ENCODE results near the gene EYA4.

Gene EYA4

GRCh38 chr6:133298801-133299200 is 57.6 kb downstream of the EYA4 start:
- TF ChIP-seq, protein P1, sequence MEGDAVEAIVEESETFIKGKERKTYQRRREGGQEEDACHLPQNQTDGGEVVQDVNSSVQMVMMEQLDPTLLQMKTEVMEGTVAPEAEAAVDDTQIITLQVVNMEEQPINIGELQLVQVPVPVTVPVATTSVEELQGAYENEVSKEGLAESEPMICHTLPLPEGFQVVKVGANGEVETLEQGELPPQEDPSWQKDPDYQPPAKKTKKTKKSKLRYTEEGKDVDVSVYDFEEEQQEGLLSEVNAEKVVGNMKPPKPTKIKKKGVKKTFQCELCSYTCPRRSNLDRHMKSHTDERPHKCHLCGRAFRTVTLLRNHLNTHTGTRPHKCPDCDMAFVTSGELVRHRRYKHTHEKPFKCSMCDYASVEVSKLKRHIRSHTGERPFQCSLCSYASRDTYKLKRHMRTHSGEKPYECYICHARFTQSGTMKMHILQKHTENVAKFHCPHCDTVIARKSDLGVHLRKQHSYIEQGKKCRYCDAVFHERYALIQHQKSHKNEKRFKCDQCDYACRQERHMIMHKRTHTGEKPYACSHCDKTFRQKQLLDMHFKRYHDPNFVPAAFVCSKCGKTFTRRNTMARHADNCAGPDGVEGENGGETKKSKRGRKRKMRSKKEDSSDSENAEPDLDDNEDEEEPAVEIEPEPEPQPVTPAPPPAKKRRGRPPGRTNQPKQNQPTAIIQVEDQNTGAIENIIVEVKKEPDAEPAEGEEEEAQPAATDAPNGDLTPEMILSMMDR (IDR thresholded peaks at IDR 0.05): no peak
- no peak for DNase-seq (ENCODE audit: low spot score)
- no peak overlapping the region for H3K27ac ChIP-seq
- no peak overlapping the region for H3K4me3 ChIP-seq

DNA sequence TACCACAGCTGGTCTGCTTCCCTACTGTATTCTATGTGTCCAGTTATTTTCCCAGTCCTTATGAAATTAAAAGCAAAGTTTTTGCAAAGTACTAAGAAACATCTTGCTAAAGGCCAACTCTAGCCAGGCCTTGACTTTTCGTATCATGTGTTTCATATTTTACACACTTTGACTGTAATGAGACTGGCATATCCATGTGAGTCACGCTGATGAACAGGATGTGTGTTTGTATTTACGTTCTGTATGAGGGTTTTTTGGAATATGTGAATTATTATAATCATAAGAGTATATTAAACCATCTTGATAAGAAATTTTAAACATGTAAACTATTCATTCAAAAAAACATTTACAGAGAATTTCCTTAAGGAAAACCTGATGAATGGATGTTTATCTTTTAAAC is 59.7 kb downstream of the EYA4 start:
- no peak for DNase-seq (ENCODE audit: low spot score)
- Histone ChIP-seq H3K4me3 (no peak overlapping the region), H3K27ac (no peak overlapping the region)
- TF ChIP-seq, protein P1 (IDR thresholded peaks at IDR 0.05): no peak

- H3K4me3 ChIP-seq: no peak overlapping the region
- TF ChIP-seq, protein P1 (IDR thresholded peaks at IDR 0.05): no peak
- no peak overlapping the region for H3K27ac ChIP-seq
- DNase-seq (ENCODE audit: low spot score): no peak
These were observed 60.7 kb downstream of the EYA4 start for GRCh38 chr6:133301835-133302234.

GRCh38 chr6:133306931-133307330 is 65.8 kb downstream of the EYA4 start:
- no peak for DNase-seq (ENCODE audit: low spot score)
- TF ChIP-seq, protein P1 (IDR thresholded peaks at IDR 0.05): no peak

DNA sequence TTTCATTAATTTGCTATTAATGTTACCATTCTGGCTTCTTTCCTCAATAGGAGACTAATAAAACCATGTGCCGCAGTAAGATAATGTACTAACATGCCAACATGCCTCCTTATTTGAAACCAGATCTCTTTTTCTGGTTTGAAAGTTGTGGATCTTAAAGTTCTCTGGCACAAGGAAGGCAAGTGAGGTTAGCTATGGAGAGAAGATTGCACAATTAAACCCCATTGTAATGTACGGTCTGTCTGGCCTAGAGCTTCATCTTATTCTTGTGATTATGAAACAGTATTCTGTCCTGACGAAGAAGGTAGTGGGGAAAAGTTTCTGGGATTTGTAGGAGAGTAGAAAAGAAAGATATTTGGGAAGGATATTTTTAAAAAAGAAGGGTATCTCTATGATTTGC is 68.4 kb downstream of the EYA4 start:
- H3K4me3 ChIP-seq: no peak overlapping the region
- DNase-seq (ENCODE audit: low spot score): no peak
- TF ChIP-seq, protein P1 (IDR thresholded peaks at IDR 0.05): no peak
- no peak overlapping the region for H3K27ac ChIP-seq

More at GRCh38 chr6:133306931-133307330, 65.8 kb downstream of the EYA4 start:
- Histone ChIP-seq H3K27ac (no peak overlapping the region), H3K4me3 (no peak overlapping the region)

- Histone ChIP-seq H3K27ac (no peak overlapping the region), H3K4me3 (no peak overlapping the region)
- TF ChIP-seq, protein P1 (IDR thresholded peaks at IDR 0.05): no peak
- DNase-seq (ENCODE audit: low spot score): no peak
These were observed 70.8 kb downstream of the EYA4 start for GRCh38 chr6:133312006-133312405.

DNA sequence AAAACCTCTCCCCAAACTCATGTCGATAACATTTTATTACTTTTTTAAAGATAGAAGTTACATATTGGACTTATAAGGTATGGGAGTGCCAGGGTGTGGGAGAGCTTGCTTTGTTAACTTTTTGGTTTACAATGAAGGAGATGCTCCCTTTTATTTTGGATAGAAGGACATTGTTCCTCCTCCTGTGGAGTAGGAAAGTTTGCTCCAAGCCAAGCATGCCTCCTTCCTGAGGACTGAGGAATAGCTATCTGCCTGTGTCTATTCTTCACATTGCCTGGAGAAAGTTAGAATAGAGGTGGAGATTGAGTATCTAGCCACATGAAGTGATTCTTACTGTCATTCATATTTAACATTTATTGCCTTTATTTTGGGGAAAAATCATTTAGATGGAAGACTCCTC is 71.9 kb downstream of the EYA4 start:
- TF ChIP-seq, protein P1 (IDR thresholded peaks at IDR 0.05): no peak
- no peak overlapping the region for H3K4me3 ChIP-seq
- no peak overlapping the region for H3K27ac ChIP-seq
- DNase-seq (ENCODE audit: low spot score): no peak

Measured in coronary artery (tissue), 2 donors.